Neural progenitor cell (in vitro differentiated cells): ENCODE results near the gene EXOC4.

Experiments
- EZH2 ChIP-seq: fragments of 200-600 bp; sonication (generic); IDR thresholded peaks from 2 replicates; pipeline ENCODE4 v1.6.1; 2017; ENCODE audit warnings: antibody characterized with exemption, mild to moderate bottlenecking, moderate library complexity
- EZH2phosphoT487 ChIP-seq: fragments of 200-600 bp; sonication (generic); IDR thresholded peaks from 2 replicates; pipeline ENCODE4 v1.6.1; 2017; ENCODE audit warnings: antibody characterized with exemption
- TF ChIP-seq, protein P1 (sequence below): fragments of 200-600 bp; sonication (generic); IDR thresholded peaks from 2 replicates; pipeline ENCODE4 v1.5.1; 2017; ENCODE audit warnings: antibody characterized with exemption, mild to moderate bottlenecking

DNA sequence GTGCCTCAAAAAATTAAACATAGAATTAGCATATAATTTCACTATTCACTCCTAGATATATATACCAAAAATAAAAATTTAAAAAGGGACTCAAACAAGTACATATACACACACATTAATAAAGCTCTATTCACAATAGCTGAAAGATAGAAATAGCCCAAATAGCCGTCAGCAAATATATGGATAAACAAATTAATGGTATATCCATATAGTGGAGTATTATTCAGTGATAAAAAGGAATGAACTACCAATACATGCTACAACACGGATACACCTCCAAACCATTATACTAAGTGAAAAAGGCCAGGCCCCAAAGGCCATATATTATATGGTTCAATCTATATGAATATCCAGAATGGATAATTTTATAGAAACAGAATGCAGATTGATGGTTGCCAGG lies 459.7 kb downstream of the EXOC4 start:
- TF ChIP-seq, protein P1, sequence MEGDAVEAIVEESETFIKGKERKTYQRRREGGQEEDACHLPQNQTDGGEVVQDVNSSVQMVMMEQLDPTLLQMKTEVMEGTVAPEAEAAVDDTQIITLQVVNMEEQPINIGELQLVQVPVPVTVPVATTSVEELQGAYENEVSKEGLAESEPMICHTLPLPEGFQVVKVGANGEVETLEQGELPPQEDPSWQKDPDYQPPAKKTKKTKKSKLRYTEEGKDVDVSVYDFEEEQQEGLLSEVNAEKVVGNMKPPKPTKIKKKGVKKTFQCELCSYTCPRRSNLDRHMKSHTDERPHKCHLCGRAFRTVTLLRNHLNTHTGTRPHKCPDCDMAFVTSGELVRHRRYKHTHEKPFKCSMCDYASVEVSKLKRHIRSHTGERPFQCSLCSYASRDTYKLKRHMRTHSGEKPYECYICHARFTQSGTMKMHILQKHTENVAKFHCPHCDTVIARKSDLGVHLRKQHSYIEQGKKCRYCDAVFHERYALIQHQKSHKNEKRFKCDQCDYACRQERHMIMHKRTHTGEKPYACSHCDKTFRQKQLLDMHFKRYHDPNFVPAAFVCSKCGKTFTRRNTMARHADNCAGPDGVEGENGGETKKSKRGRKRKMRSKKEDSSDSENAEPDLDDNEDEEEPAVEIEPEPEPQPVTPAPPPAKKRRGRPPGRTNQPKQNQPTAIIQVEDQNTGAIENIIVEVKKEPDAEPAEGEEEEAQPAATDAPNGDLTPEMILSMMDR = no peak
- TF ChIP-seq EZH2 (no peak), EZH2phosphoT487 (no peak)
